ENCODE measurements around the gene TMEM221. TPM values are rescaled to one million over a fixed set of nuclear protein-coding genes. Genes with fewer than 3 reads are reported as not detected.

TMEM221 gene
- total RNA-seq, 4 donors from 2014 or later: 2.2 to 16.5 (median 3.9) TPM; not detected in 1

DNA sequence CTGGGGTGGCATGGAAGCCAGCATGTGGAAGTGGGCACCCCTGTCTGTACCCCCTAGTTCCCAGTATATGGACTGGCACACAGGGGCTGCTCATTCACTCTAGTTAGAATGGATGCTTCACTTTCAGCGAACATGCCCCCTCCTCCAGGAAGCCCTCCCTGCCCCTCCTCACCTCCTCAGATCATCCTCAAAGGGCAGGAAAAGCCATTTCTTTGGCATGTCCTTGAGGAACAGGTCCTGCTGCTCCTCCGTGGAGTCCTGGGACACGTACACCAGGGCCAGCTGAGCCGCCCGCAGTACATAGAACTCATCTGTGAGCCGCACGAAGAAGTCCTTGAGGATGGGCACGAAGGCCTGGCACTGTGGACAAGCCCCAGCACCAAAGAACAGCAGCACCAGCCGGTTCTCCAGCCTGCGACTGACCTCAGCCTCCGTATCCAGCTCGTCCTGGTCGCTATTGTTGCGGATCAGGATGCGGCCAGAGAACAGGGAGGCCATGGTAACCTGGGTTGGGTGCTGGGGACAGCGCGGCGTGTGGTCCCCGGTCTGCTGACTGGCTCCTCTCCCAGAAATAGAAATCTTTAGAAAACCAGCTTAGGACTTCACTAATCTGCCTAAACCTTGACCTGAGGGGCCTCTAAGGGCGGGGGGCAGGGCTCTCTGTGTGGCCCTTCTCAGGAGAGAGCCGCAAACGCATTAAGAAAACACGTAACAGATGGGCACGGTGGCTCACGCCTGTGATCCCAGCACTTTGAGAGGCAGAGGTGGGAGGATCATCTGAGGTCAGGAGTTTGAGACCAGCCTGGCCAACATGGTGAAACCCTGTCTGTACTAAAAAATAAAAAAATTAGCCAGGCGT is 12.1 kb upstream of the TMEM221 start, which contains the start of gene NXNL1:
Gene NXNL1, minus strand, starts transcription at position 555 of the 859 bp plus-strand sequence. Its CDS starts 57 bp downstream, at position 498.
- TF ChIP-seq POLR2A (IDR thresholded peaks at IDR 0.05): no peak
- TF ChIP-seq, protein P1, sequence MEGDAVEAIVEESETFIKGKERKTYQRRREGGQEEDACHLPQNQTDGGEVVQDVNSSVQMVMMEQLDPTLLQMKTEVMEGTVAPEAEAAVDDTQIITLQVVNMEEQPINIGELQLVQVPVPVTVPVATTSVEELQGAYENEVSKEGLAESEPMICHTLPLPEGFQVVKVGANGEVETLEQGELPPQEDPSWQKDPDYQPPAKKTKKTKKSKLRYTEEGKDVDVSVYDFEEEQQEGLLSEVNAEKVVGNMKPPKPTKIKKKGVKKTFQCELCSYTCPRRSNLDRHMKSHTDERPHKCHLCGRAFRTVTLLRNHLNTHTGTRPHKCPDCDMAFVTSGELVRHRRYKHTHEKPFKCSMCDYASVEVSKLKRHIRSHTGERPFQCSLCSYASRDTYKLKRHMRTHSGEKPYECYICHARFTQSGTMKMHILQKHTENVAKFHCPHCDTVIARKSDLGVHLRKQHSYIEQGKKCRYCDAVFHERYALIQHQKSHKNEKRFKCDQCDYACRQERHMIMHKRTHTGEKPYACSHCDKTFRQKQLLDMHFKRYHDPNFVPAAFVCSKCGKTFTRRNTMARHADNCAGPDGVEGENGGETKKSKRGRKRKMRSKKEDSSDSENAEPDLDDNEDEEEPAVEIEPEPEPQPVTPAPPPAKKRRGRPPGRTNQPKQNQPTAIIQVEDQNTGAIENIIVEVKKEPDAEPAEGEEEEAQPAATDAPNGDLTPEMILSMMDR (IDR thresholded peaks at IDR 0.05): no peak
- H3K4me3 ChIP-seq: no peak within 1 kb of the TSS
- no peaks in the 10 kb centered on the region for H3K36me3 ChIP-seq
- H3K27ac ChIP-seq: no peak within 1 kb of the TSS
- H3K27me3 ChIP-seq: peaks cover 4 to 13% of the 10 kb centered on the region in 2 donors
- no peaks in the 10 kb centered on the region for H3K9me3 ChIP-seq
- intact Hi-C loops (cut with DNase I; ENCODE audit: low total_unique reads): no loop called here
- no peak for DNase-seq
- no peaks in the 10 kb centered on the region for H3K4me1 ChIP-seq

DNA sequence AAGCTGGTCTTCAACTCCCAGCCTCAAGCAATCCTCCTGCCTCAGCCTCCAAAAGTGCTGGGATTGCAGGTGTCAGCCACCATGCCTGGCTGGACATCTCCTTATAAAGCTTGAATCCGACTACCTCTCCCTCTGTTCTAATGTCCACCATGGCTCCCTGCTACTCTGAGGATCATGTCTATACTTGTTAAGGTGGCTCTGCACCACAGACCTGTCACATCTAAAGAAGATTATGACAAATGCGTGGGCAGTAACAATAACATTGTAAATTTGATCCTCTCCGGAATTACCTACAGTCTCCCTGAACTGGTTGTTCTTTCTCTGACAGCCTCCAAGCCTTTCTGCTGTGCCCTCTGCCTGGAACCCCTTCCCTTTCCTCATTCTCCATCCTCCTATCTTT is 10.5 kb upstream of the TMEM221 start:
- H3K4me3 ChIP-seq: no peak overlapping the region
- H3K36me3 ChIP-seq: no peaks in the 10 kb centered on the region
- DNase-seq: no peak
- intact Hi-C loops (cut with DNase I; ENCODE audit: low total_unique reads): no loop called here
- H3K27ac ChIP-seq: no peak overlapping the region
- peaks cover 13 to 28% of the 10 kb centered on the region in 2 donors for H3K27me3 ChIP-seq
- no peaks in the 10 kb centered on the region for H3K9me3 ChIP-seq
- H3K4me1 ChIP-seq: no peaks in the 10 kb centered on the region
- TF ChIP-seq, protein P1 (IDR thresholded peaks at IDR 0.05): no peak
- no peak for TF ChIP-seq POLR2A (IDR thresholded peaks at IDR 0.05)

GRCh38 chr19:17457616-17458015 is 9.1 kb upstream of the TMEM221 start:
- peaks cover 13 to 35% of the 10 kb centered on the region in 2 donors for H3K27me3 ChIP-seq
- intact Hi-C loops (cut with DNase I; ENCODE audit: low total_unique reads): no loop called here
- no peaks in the 10 kb centered on the region for H3K36me3 ChIP-seq
- H3K4me1 ChIP-seq: no peaks in the 10 kb centered on the region
- DNase-seq: no peak
- H3K9me3 ChIP-seq: no peaks in the 10 kb centered on the region
- TF ChIP-seq, protein P1 (IDR thresholded peaks at IDR 0.05): no peak
- no peak for TF ChIP-seq POLR2A (IDR thresholded peaks at IDR 0.05)
- H3K4me3 ChIP-seq: no peak overlapping the region
- no peak overlapping the region for H3K27ac ChIP-seq

DNA sequence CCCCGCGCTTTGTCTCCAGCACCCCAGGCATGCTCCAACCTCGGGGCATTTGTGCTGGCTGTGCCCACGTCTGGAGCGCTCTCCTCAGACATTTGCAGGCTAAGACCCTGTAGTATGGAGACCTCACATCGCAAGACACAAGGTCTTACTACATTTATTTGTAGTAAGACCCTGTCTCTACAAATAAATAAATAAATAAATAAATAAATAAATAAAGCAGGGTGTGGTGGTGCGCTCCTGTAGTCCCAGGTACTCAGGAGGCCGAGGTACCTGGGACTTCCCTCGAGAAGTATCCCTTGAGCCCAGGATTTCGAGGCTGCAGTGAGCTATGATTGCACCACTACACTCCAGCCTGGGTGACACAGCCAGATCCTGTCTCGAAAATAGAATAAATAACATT is 7.7 kb upstream of the TMEM221 start:
- H3K27me3 ChIP-seq: peaks cover 13 to 35% of the 10 kb centered on the region in 2 donors
- no peak overlapping the region for H3K4me3 ChIP-seq
- H3K27ac ChIP-seq: no peak overlapping the region
- DNase-seq: no peak
- no peaks in the 10 kb centered on the region for H3K9me3 ChIP-seq
- no peak for TF ChIP-seq POLR2A (IDR thresholded peaks at IDR 0.05)
- TF ChIP-seq, protein P1 (IDR thresholded peaks at IDR 0.05): no peak
- H3K4me1 ChIP-seq: no peaks in the 10 kb centered on the region
- intact Hi-C loops (cut with DNase I; ENCODE audit: low total_unique reads): no loop called here
- no peaks in the 10 kb centered on the region for H3K36me3 ChIP-seq

Measured in uterus (tissue), 4 donors.